Bronchial epithelial cell (primary cell): Measurements from ENCODE around the gene RFTN1. TPM values are rescaled to one million over a fixed set of nuclear protein-coding genes. Genes with fewer than 3 reads are reported as not detected.

Experiments
- DNase-seq: peaks from one replicate; pipeline ENCODE4 v3.0.0-alpha.2; 2010; ENCODE audit warnings: low read depth
- FAIRE-seq: peaks from 2 replicates; lab custom pipeline; 2011; peaks lifted over from hg19 to GRCh38; lab: Jason Lieb, UNC
- H3K27me3 ChIP-seq: 2 replicates; pipeline ENCODE4 v1.5.1; 2011; ENCODE audit warnings: low read length; ENCODE audit not compliant: control insufficient read depth, insufficient read depth
- H3K36me3 ChIP-seq: 2 replicates; pipeline ENCODE4 v1.5.1; 2011; ENCODE audit warnings: low read length; ENCODE audit not compliant: control insufficient read depth, insufficient read depth
- H3K4me3 ChIP-seq: 2 replicates; pipeline ENCODE4 v1.5.1; 2011; ENCODE audit warnings: mild to moderate bottlenecking, low read depth, low read length, control low read depth
- CTCF ChIP-seq: IDR thresholded peaks from 2 replicates; pipeline ENCODE4 v1.5.1; 2011; ENCODE audit warnings: mild to moderate bottlenecking, moderate library complexity, low read length, control low read depth, inconsistent platforms; ENCODE audit not compliant: insufficient read depth, severe bottlenecking
- total RNA-seq: library from RNA; depleted of rRNA; stranded (reverse); fragments of >200 nt; gene quantifications from 2 replicates; pipeline ENCODE4 v1.2.1, GENCODE V29; 2014

The RFTN1 gene
- total RNA-seq, 1 donor from 2014 or later: 9.2 TPM

GRCh38 chr3:16301507-16301906 is 212.0 kb downstream of the RFTN1 start:
- Histone ChIP-seq H3K4me3 (no peak overlapping the region), H3K27me3 (no peaks in the 10 kb centered on the region), H3K36me3 (peaks cover 3% of the 10 kb centered on the region)
- TF ChIP-seq CTCF: no peak
- no peak for DNase-seq
- FAIRE-seq: no peak

- DNase-seq (no peak), FAIRE-seq (no peak)
- Histone ChIP-seq H3K36me3 (peaks cover 5% of the 10 kb centered on the region), H3K27me3 (no peaks in the 10 kb centered on the region), H3K4me3 (no peak overlapping the region)
- no peak for TF ChIP-seq CTCF
Measured at GRCh38 chr3:16300881-16301359, 212.6 kb downstream of the RFTN1 start.

- H3K4me3 ChIP-seq: no peak overlapping the region
- H3K36me3 ChIP-seq: peaks cover 6% of the 10 kb centered on the region
- FAIRE-seq: no peak
- DNase-seq: no peak
- no peak for TF ChIP-seq CTCF
- no peaks in the 10 kb centered on the region for H3K27me3 ChIP-seq
Measured at GRCh38 chr3:16300307-16300706, 213.2 kb downstream of the RFTN1 start.

- DNase-seq (no peak), FAIRE-seq (no peak)
- TF ChIP-seq CTCF: no peak
- peaks cover 6% of the 10 kb centered on the region for H3K36me3 ChIP-seq
- H3K4me3 ChIP-seq: no peak overlapping the region
- H3K27me3 ChIP-seq: no peaks in the 10 kb centered on the region
Measured at GRCh38 chr3:16299746-16300145, 213.8 kb downstream of the RFTN1 start.

GRCh38 chr3:16298891-16299290 is 214.6 kb downstream of the RFTN1 start:
- peaks cover 7% of the 10 kb centered on the region for H3K36me3 ChIP-seq
- TF ChIP-seq CTCF: no peak
- H3K27me3 ChIP-seq: no peaks in the 10 kb centered on the region
- no peak overlapping the region for H3K4me3 ChIP-seq
- FAIRE-seq (no peak), DNase-seq (no peak)
